ENCODE data around the gene MNAT1. TPM values are rescaled to one million over a fixed set of nuclear protein-coding genes. Genes with fewer than 3 reads are reported as not detected.

The MNAT1 gene
- polyA plus RNA-seq, 1 of the 3 experiments (the other 2 are of a cell fraction) = 38.9 TPM

- Histone ChIP-seq H3K9ac (no peak overlapping the region), H3F3A (replicated peaks; ENCODE audit: insufficient read depth) (peaks cover 29% of the 10 kb centered on the region), H4K20me1 (ENCODE audit: insufficient read depth) (no peaks in the 10 kb centered on the region), H3K9me2 (no peaks in the 10 kb centered on the region), H3K4me2 (no peak overlapping the region), H3K36me3 (replicated peaks in 1 of 2; ENCODE audit: control insufficient read depth in 1 of 2, insufficient read depth in 2 of 2, low read length in 1 of 2) (peaks cover 27 to 38% of the 10 kb centered on the region in 2 experiments), H3K9me3 (no peaks in the 10 kb centered on the region), H3K27ac (ENCODE audit: low read depth in 2 of 2, low read length in 1 of 2) (no peak overlapping the region), H3K79me2 (ENCODE audit: insufficient read depth) (no peaks in the 10 kb centered on the region), H3K4me1 (ENCODE audit: control insufficient read depth in 1 of 2, insufficient read depth in 2 of 2, low read depth in 1 of 2, low read length in 1 of 2) (no peaks in the 10 kb centered on the region; a peak in 1 of 4 replicates), H2AFZ (ENCODE audit: low read depth) (no peak overlapping the region), H3K4me3 (ENCODE audit: low read depth in 2 of 2, low read length in 1 of 2) (no peak overlapping the region), H3K27me3 (ENCODE audit: insufficient read depth) (no peaks in the 10 kb centered on the region)
- TF ChIP-seq FOXM1 (IDR thresholded peaks at IDR 0.05; ENCODE audit: low read depth) = no peak
- TF ChIP-seq MAX (IDR thresholded peaks at IDR 0.05; ENCODE audit: low read depth) = no peak
- 0 out of 2 replicates have a peak, but pooled peaks have one; percentile 8 for TF ChIP-seq PBX3 (IDR thresholded peaks at IDR 0.05)
- WGBS (ENCODE audit: low lambda C conversion rate) = 67% methylated on average over 3 of the region's 3 CpGs
- ChIA-PET POLR2A (no interaction called here), CTCF (interaction anchor here (1.0 kb wide), 1 partner anchor 19 kb away, joined by 4 read pairs; no protein-coding TSS in a partner anchor)
- DNase-seq = no peak
These were observed 73.4 kb downstream of the MNAT1 start for GRCh38 chr14:60807971-60808370.

GRCh38 chr14:60812987-60813386 lies 78.4 kb downstream of the MNAT1 start:
- TF ChIP-seq RAD21 (IDR thresholded peaks at IDR 0.05; ENCODE audit: low read length) (no peak), SMC3 (IDR thresholded peaks at IDR 0.05; ENCODE audit: low read depth, low read length) (no peak), CTCF (IDR thresholded peaks at IDR 0.05) (no peak), FOSL2 (IDR thresholded peaks at IDR 0.05; ENCODE audit: borderline replicate concordance, low read depth) (no peak), ELF1 (IDR thresholded peaks at IDR 0.05) (no peak), REST (IDR thresholded peaks at IDR 0.05; ENCODE audit: low read depth, low read length) (no peak), PBX3 (IDR thresholded peaks at IDR 0.05) (no peak), RCOR1 (IDR thresholded peaks at IDR 0.05; ENCODE audit: low read length) (no peak), GATA2 (CRISPR knock-in tag; IDR thresholded peaks at IDR 0.05) (no peak), FOXM1 (IDR thresholded peaks at IDR 0.05; ENCODE audit: low read depth) (no peak), RFX5 (IDR thresholded peaks at IDR 0.05; ENCODE audit: low read length) (no peak)
- H3K4me2 ChIP-seq = no peak overlapping the region
- ChIA-PET CTCF (no interaction called here), POLR2A (no interaction called here)
- peaks cover 10% of the 10 kb centered on the region for H3K79me2 ChIP-seq (ENCODE audit: insufficient read depth)
- H3K9ac ChIP-seq = no peak overlapping the region
- peaks cover 0 to 3% of the 10 kb centered on the region in 2 experiments; a peak in 2 of 4 replicates for H3K4me1 ChIP-seq (ENCODE audit: control insufficient read depth in 1 of 2, insufficient read depth in 2 of 2, low read depth in 1 of 2, low read length in 1 of 2)
- no peaks in the 10 kb centered on the region for H3K27me3 ChIP-seq (ENCODE audit: insufficient read depth)
- no peak overlapping the region for H3K4me3 ChIP-seq (ENCODE audit: low read depth in 2 of 2, low read length in 1 of 2)
- H4K20me1 ChIP-seq (ENCODE audit: insufficient read depth) = no peaks in the 10 kb centered on the region
- DNase-seq = no peak
- H3K36me3 ChIP-seq (replicated peaks in 1 of 2; ENCODE audit: control insufficient read depth in 1 of 2, insufficient read depth in 2 of 2, low read length in 1 of 2) = peaks cover 29 to 64% of the 10 kb centered on the region in 2 experiments
- peaks cover 10% of the 10 kb centered on the region for H3F3A ChIP-seq (replicated peaks; ENCODE audit: insufficient read depth)
- H3K27ac ChIP-seq (ENCODE audit: low read depth in 2 of 2, low read length in 1 of 2) = no peak overlapping the region
- no peaks in the 10 kb centered on the region for H3K9me3 ChIP-seq
- no peaks in the 10 kb centered on the region for H3K9me2 ChIP-seq
- 93% methylated on average over 3 of the region's 7 CpGs for WGBS (ENCODE audit: low lambda C conversion rate)
- H2AFZ ChIP-seq (ENCODE audit: low read depth) = no peak overlapping the region
